Measurements from ENCODE around the gene ZNF654. TPM values are rescaled to one million over a fixed set of nuclear protein-coding genes. Genes with fewer than 3 reads are reported as not detected.

ZNF654 gene
- total and polyA plus RNA-seq, 2 donors (not counting 3 experiments of a cell fraction or from before 2014, with no cell fraction given): 2.9 to 14.6 TPM

- H3K9me1 ChIP-seq (replicated peaks; ENCODE audit: control insufficient read depth, extremely low read depth, insufficient read depth, low read length): no peaks in the 10 kb centered on the region
- H2AFZ ChIP-seq (ENCODE audit: low read depth, low read length): peak overlapping the region; percentile 73
- no peaks in the 10 kb centered on the region for H3K36me3 ChIP-seq (ENCODE audit: control insufficient read depth in 2 of 2, extremely low read depth in 1 of 2, insufficient read depth in 2 of 2, low read length in 2 of 2)
- H3K27ac ChIP-seq (ENCODE audit: insufficient read depth, low read depth, low read length): no peak overlapping the region
- intact Hi-C loops (cut with micrococcal nuclease) (no loop called here), dilution Hi-C loops (cut with MboI; ENCODE audit: extremely low pct_ligation_motif_present, low sequenced_read_pairs) (no loop called here)
- POLR2A ChIA-PET: no interaction called here
- CTCF ChIA-PET: interaction anchor here (1.2 to 2.6 kb wide), 3 partner anchors 27 to 83 kb away, joined by 3 to 8 read pairs (median 3); no protein-coding TSS in a partner anchor
- FAIRE-seq (no peak), DNase-seq (ENCODE audit: low read depth, low spot score) (peak; percentile 8)
- H4K20me1 ChIP-seq (replicated peaks; ENCODE audit: control insufficient read depth, extremely low read depth, insufficient read depth, low read length): no peaks in the 10 kb centered on the region
- no peaks in the 10 kb centered on the region for H3K79me2 ChIP-seq (ENCODE audit: control insufficient read depth, insufficient read depth, low read length)
- no peaks in the 10 kb centered on the region for H3K27me3 ChIP-seq (ENCODE audit: control insufficient read depth in 2 of 2, insufficient read depth in 2 of 2, low read length in 2 of 2)
- H3K4me3 ChIP-seq (replicated peaks in 1 of 3; ENCODE audit: insufficient read depth in 1 of 3, low read depth in 1 of 3, low read length in 3 of 3): peak overlapping the region in 1 of 3 experiments; percentile 10
- no peaks in the 10 kb centered on the region for H3K9me3 ChIP-seq (replicated peaks; ENCODE audit: control insufficient read depth, insufficient read depth, low read length)
- peak overlapping the region; percentile 81 for H3K4me2 ChIP-seq (ENCODE audit: insufficient read depth, low read length)
- BruUV-seq (replicated peaks): no TSS peak
- H3K4me1 ChIP-seq (ENCODE audit: control insufficient read depth, extremely low read depth, insufficient read depth, low read length): peaks cover 17% of the 10 kb centered on the region
- TF ChIP-seq CTCF (IDR thresholded peaks at IDR 0.05; ENCODE audit: extremely low read depth in 1 of 2, insufficient read depth in 1 of 2, low read depth in 1 of 2, low read length in 2 of 2) (no peak), POLR2AphosphoS5 (IDR thresholded peaks at IDR 0.05; ENCODE audit: insufficient read depth, low read depth, low read length) (no peak)
- no peak overlapping the region for H3K9ac ChIP-seq (replicated peaks; ENCODE audit: extremely low read depth, insufficient read depth, low read length)
Observed at GRCh38 chr3:88030210-88030609, 28.8 kb upstream of the ZNF654 start.

DNA sequence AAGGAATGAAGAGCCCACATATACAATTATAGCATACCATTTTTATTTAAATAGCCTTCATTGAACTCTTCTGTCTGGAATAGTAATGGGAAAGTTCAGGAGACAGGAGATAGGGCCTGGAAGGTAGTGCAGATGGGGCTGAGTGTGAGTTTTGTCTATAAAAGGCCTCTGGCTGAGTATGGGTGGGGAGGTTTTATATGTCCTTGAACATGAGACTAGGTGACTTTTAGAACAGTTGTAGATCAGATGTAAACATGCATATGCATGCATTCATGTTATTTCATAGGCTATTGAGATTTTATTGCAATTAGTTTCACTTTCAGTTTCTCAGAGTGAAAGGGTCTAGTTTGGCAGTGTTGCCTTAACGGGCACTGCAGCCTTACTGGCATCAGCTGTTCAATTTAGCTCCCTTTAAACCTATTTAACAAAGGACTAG lies 27.4 kb upstream of the ZNF654 start:
- Histone ChIP-seq H2AFZ (ENCODE audit: low read depth, low read length) (peak overlapping the region; percentile 100), H3K27ac (ENCODE audit: insufficient read depth, low read depth, low read length) (peak overlapping the region; percentile 53), H3K27me3 (ENCODE audit: control insufficient read depth in 2 of 2, insufficient read depth in 2 of 2, low read length in 2 of 2) (no peaks in the 10 kb centered on the region), H4K20me1 (replicated peaks; ENCODE audit: control insufficient read depth, extremely low read depth, insufficient read depth, low read length) (no peaks in the 10 kb centered on the region), H3K9me1 (replicated peaks; ENCODE audit: control insufficient read depth, extremely low read depth, insufficient read depth, low read length) (no peaks in the 10 kb centered on the region), H3K36me3 (ENCODE audit: control insufficient read depth in 2 of 2, extremely low read depth in 1 of 2, insufficient read depth in 2 of 2, low read length in 2 of 2) (no peaks in the 10 kb centered on the region), H3K4me1 (ENCODE audit: control insufficient read depth, extremely low read depth, insufficient read depth, low read length) (peaks cover 17% of the 10 kb centered on the region), H3K9ac (replicated peaks; ENCODE audit: extremely low read depth, insufficient read depth, low read length) (peak overlapping the region; percentile 58), H3K79me2 (ENCODE audit: control insufficient read depth, insufficient read depth, low read length) (no peaks in the 10 kb centered on the region), H3K9me3 (replicated peaks; ENCODE audit: control insufficient read depth, insufficient read depth, low read length) (no peaks in the 10 kb centered on the region), H3K4me2 (ENCODE audit: insufficient read depth, low read length) (peak overlapping the region; percentile 100), H3K4me3 (replicated peaks in 1 of 3; ENCODE audit: insufficient read depth in 1 of 3, low read depth in 1 of 3, low read length in 3 of 3) (peak overlapping the region; percentile 24 to 92 (median 84))
- TF ChIP-seq MYC (IDR thresholded peaks at IDR 0.05; ENCODE audit: low read depth, low read length) (no peak), FOS (IDR thresholded peaks at IDR 0.05; ENCODE audit: borderline replicate concordance, insufficient read depth, low read length) (no peak), GATA2 (IDR thresholded peaks at IDR 0.05; ENCODE audit: insufficient read depth, insufficient read length, low read depth, low read length) (no peak), JUN (IDR thresholded peaks at IDR 0.05; ENCODE audit: borderline replicate concordance, insufficient read depth, insufficient read length, low read depth) (no peak), CTCF (IDR thresholded peaks at IDR 0.05; ENCODE audit: extremely low read depth in 1 of 2, insufficient read depth in 1 of 2, low read depth in 1 of 2, low read length in 2 of 2) (no peak), EZH2 (IDR thresholded peaks at IDR 0.05; ENCODE audit: borderline replicate concordance, low read depth, low read length, severe bottlenecking) (no peak), POLR2A (IDR thresholded peaks at IDR 0.05; ENCODE audit: low read depth, low read length) (no peak), POLR2AphosphoS5 (IDR thresholded peaks at IDR 0.05; ENCODE audit: insufficient read depth, low read depth, low read length) (no peak)
- TF ChIP-seq, protein P1, sequence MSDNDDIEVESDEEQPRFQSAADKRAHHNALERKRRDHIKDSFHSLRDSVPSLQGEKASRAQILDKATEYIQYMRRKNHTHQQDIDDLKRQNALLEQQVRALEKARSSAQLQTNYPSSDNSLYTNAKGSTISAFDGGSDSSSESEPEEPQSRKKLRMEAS (IDR thresholded peaks at IDR 0.05; ENCODE audit: insufficient read depth, insufficient read length): no peak
- FAIRE-seq (peak; percentile 46), DNase-seq (ENCODE audit: low read depth, low spot score) (peak; percentile 77)
- dilution Hi-C loops (cut with MboI; ENCODE audit: extremely low pct_ligation_motif_present, low sequenced_read_pairs): no loop called here
- ChIA-PET POLR2A (interaction anchor here (2.3 kb wide), 1 partner anchor 27 kb away, joined by 10 read pairs; the partner anchor contains the start of genes CGGBP1 and ZNF654), CTCF (interaction anchor here (0.9 to 2.5 kb wide), 11 partner anchors 11 to 681 kb away, joined by 3 to 15 read pairs (median 4); partner anchors contain the start of genes CGGBP1 and ZNF654)
- no TSS peak for BruUV-seq (replicated peaks)
- intact Hi-C loops (cut with micrococcal nuclease): loop anchor here (1.0 kb wide), 1 partner anchor 27 kb away; no protein-coding TSS in a partner anchor

Data from endothelial cell of umbilical vein (primary cell).